H7 (cell line): ENCODE data around the gene SH3BGRL2. TPM values are rescaled to one million over a fixed set of nuclear protein-coding genes. Genes with fewer than 3 reads are reported as not detected.

ENCODE experiments used
- DNase-seq: peaks from one replicate; pipeline ENCODE4 v3.0.0; 2012
- H3K27me3 ChIP-seq: 2 replicates; pipeline ENCODE4 v1.6.0; 2011; ENCODE audit warnings: mild to moderate bottlenecking, low read length; ENCODE audit not compliant: control insufficient read depth, insufficient read depth
- H3K36me3 ChIP-seq: replicated peaks from 2 replicates; pipeline ENCODE4 v1.5.1; 2011; ENCODE audit warnings: low read length; ENCODE audit not compliant: control insufficient read depth, insufficient read depth
- H3K4me3 ChIP-seq: 2 replicates; pipeline ENCODE4 v1.5.1; 2011; ENCODE audit warnings: low read depth, mild to moderate bottlenecking, control low read depth, low read length, moderate library complexity; ENCODE audit not compliant: insufficient read depth
- total RNA-seq: library from RNA; depleted of rRNA; stranded (reverse); fragments of >200 nt; shearing (Covaris generic); gene quantifications from 2 replicates; pipeline ENCODE4 v1.2.3, GENCODE V29; 2014; rRNA removed

Gene SH3BGRL2
- total RNA-seq, 1 experiment from 2014 or later = 8.6 TPM

GRCh38 chr6:79750806-79751205 is 119.7 kb downstream of the SH3BGRL2 start:
- peak; percentile 24 for DNase-seq
- H3K4me3 ChIP-seq = no peak overlapping the region
- H3K36me3 ChIP-seq = no peaks in the 10 kb centered on the region
- H3K27me3 ChIP-seq = no peaks in the 10 kb centered on the region

Other genes starting within 250 kb of the SH3BGRL2 start
- gene LCA5, start 93.9 kb upstream of the SH3BGRL2 start, total RNA-seq = 2.3 and 4.7 TPM in 2 replicates